Lung (tissue), 12 donors: Measurements from ENCODE around the gene GPT2. TPM values are rescaled to one million over a fixed set of nuclear protein-coding genes. Genes with fewer than 3 reads are reported as not detected.

ENCODE experiments used
- ATAC-seq: fragments of 200-7000 bp; cut with Tn5 transposase; one replicate; pipeline ENCODE4 v1.9.1; 2020; ENCODE audit warnings: moderate number of reproducible peaks; ENCODE audit not compliant: insufficient read depth, low FRiP score
- DNase-seq, 3 donors: peaks; one replicate each; pipeline ENCODE4 v3.0.0-alpha.2; 2013 to 2017
- H3K27ac ChIP-seq, 2 donors: one replicate each; pipeline ENCODE4 v1.5.1; 2013; ENCODE audit warnings: mild to moderate bottlenecking in 2 of 2, moderate library complexity in 2 of 2, control low read depth in 1 of 2, inconsistent platforms in 1 of 2, low read depth in 1 of 2, low read length in 1 of 2
- H3K27me3 ChIP-seq, 3 donors: one replicate each; pipeline ENCODE4 v1.5.1; 2013; ENCODE audit warnings: low read length in 2 of 3; ENCODE audit not compliant: control insufficient read depth in 3 of 3, insufficient read depth in 3 of 3
- H3K36me3 ChIP-seq, 4 donors: one replicate each; pipeline ENCODE4 v1.5.1; 2013; ENCODE audit warnings: low read length in 4 of 4, mild to moderate bottlenecking in 1 of 4, moderate library complexity in 1 of 4; ENCODE audit not compliant: control insufficient read depth in 4 of 4, insufficient read depth in 4 of 4
- H3K4me1 ChIP-seq, 5 donors: one replicate each; pipeline ENCODE4 v1.5.1; 2013; ENCODE audit warnings: low read length in 5 of 5, mild to moderate bottlenecking in 2 of 5, moderate library complexity in 1 of 5; ENCODE audit not compliant: control insufficient read depth in 5 of 5, insufficient read depth in 5 of 5
- H3K4me3 ChIP-seq: one replicate; pipeline ENCODE4 v1.5.1; 2013; ENCODE audit warnings: mild to moderate bottlenecking, control low read depth, moderate library complexity
- H3K9ac ChIP-seq, 2 donors: one replicate each; pipeline ENCODE4 v1.5.1; 2013; ENCODE audit warnings: low read length in 2 of 2, control low read depth in 1 of 2; ENCODE audit not compliant: insufficient read depth in 1 of 2
- H3K9me3 ChIP-seq, 4 donors: one replicate each; pipeline ENCODE4 v1.5.1; 2013; ENCODE audit warnings: low read length in 3 of 4, mild to moderate bottlenecking in 1 of 4, moderate library complexity in 1 of 4; ENCODE audit not compliant: control insufficient read depth in 4 of 4, insufficient read depth in 3 of 4
- WGBS, 2 donors: extraction: QIAGEN DNeasy Blood & Tissue Kit; methylation state at CpG; one replicate each; pipeline ENCODE4 v1.1.7; 2013; 5-methylcytosine and 5-hydroxymethylcytosine counted together
- polyA plus RNA-seq, 2 donors: library from polyadenylated mRNA; stranded (reverse); fragments of 200-250 nt; gene quantifications; one replicate each; pipeline ENCODE4 v1.2.1, GENCODE V29; 2013
- total RNA-seq, 2 donors: library from RNA; depleted of rRNA in 1 of 2; stranded (reverse); fragments of >200 nt in 1 of 2; gene quantifications; one replicate each; pipeline ENCODE4 v1.2.1, GENCODE V29; 2014 to 2021
- TF ChIP-seq, protein P1 (sequence below): IDR thresholded peaks from 2 replicates; pipeline ENCODE4 v1.5.1; 2012; ENCODE audit warnings: mild to moderate bottlenecking; ENCODE audit errors: control extremely low read depth, extremely low read depth
- donor health status: control.
- donor health status: control.
- donor health status: Bipolar disorder and iron deficiency.
- donor health status: healthy.
- donor health status: DM: yes; HTN: yes; CAD: no.

The GPT2 gene
- total and polyA plus RNA-seq, 4 donors, result 4.3 to 13.3 (median 6.5) TPM

DNA sequence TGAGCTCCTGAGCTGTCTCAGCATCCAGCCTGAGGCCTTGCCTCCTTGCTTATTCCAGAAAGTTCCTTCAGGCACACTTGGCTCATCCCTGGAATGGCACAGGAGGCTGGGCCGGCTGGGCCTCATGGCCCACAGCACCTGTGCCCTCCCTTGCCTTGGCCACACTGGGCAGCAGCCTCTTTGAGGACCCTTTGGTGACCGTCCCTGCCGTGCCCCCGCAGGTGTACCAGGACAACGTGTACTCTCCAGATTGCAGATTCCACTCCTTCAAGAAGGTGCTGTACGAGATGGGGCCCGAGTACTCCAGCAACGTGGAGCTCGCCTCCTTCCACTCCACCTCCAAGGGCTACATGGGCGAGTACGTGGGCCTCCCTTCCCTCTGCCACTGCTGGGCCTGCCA, 34.2 kb downstream of the GPT2 start:
- H3K36me3 ChIP-seq, result peaks cover 0 to 17% (median 4%) of the 10 kb centered on the region in 4 donors
- H3K9me3 ChIP-seq, result peaks cover 0 to under 1% (median 0%) of the 10 kb centered on the region in 4 donors
- H3K27me3 ChIP-seq, result no peaks in the 10 kb centered on the region
- DNase-seq (no peak), ATAC-seq (no peak)
- no peak overlapping the region for H3K9ac ChIP-seq
- H3K4me1 ChIP-seq, result peaks cover 0 to 12% (median 2%) of the 10 kb centered on the region in 5 donors
- H3K4me3 ChIP-seq, result no peak overlapping the region
- no peak overlapping the region for H3K27ac ChIP-seq
- WGBS, 2 donors, result 80 to 94% methylated on average over 11 of the region's 11 CpGs
- TF ChIP-seq, protein P1, sequence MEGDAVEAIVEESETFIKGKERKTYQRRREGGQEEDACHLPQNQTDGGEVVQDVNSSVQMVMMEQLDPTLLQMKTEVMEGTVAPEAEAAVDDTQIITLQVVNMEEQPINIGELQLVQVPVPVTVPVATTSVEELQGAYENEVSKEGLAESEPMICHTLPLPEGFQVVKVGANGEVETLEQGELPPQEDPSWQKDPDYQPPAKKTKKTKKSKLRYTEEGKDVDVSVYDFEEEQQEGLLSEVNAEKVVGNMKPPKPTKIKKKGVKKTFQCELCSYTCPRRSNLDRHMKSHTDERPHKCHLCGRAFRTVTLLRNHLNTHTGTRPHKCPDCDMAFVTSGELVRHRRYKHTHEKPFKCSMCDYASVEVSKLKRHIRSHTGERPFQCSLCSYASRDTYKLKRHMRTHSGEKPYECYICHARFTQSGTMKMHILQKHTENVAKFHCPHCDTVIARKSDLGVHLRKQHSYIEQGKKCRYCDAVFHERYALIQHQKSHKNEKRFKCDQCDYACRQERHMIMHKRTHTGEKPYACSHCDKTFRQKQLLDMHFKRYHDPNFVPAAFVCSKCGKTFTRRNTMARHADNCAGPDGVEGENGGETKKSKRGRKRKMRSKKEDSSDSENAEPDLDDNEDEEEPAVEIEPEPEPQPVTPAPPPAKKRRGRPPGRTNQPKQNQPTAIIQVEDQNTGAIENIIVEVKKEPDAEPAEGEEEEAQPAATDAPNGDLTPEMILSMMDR, result no peak

DNA sequence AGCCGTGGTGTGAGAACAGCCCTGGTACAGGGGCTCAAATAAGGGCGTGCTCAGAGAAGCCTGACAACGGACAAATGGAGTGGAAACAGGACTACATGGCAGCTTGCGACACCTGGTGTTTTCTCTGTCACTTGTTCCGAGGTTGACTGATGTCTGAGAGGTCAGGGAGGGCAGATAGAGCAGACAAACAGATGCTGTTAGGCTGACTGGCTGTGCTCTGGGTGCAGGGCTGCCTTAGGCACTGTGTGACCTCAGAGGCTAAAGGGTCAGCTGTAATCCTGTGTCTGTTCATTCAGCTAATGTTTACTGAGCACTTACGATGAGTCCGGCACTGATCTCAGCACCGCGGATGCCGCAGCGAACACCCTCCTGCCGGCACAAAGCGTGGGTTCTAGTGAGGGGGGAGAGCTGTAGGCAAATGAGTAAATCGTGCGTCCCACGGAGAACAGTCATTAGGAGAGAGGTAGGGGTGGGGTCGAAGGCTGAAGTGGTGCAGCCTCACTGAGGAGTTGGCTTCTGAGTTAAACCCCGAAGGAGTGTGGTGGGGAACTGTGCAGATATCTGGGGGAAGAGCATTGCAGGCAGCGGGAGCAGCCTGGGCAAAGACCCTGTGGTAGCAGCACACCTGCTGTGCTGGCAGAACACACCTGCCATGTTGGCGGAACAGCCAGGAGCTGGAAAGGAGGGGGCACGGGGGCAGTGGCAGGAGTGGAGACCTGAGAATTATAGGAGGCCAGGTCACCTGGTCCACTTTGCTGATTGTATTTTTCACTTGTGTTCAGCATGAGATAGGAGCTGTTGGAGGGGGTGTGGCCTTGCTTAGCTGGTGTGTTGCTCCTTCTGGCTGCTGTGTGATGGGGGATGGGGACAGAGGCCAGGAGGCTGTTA, 35.0 kb downstream of the GPT2 start:
- Histone ChIP-seq H3K4me1 (peaks cover 0 to 12% (median 2%) of the 10 kb centered on the region in 5 donors), H3K4me3 (no peak overlapping the region), H3K9me3 (peaks cover 0 to 2% (median 0%) of the 10 kb centered on the region in 4 donors), H3K9ac (no peak overlapping the region), H3K36me3 (peaks cover 0 to 21% (median 7%) of the 10 kb centered on the region in 4 donors), H3K27ac (no peak overlapping the region), H3K27me3 (no peaks in the 10 kb centered on the region)
- DNase-seq (peak in 1 of 3 donors; percentile 30), ATAC-seq (no peak)
- TF ChIP-seq, protein P1, result no peak
- 73 to 81% methylated on average over 21 of the region's 21 CpGs for WGBS, 2 donors

DNA sequence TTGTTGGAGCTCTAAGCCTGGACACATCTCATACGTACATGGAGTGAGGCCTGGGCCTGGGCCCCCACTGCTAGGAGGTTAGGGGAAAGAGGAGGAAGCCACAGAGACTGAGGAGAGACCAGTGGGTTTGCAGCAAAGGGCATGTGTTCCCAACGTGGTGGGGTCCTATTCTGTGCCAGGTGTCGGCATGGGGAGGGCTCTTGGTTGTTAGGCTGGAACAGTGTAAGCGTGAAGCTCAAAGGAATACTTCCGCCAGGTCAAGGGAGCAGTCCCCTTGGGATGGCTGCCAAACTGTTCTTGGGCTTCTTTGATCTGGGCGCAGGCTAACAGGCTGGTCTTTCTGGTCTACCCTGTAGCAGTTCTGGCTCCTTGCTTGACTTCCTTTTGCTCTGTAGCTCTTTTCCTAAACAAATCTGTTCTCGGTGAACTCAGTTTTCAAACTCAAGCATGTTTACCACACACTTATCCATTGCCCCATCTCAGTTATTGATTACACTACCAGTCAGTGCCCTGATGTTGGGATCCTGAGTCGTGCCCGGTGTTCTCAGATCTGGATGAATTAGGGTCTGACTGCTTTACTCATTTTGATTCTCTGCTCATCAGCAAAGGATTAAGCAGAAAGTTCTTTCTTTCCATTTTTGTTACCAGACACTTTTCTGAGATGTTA, 36.4 kb downstream of the GPT2 start:
- Histone ChIP-seq H3K9me3 (peaks cover 0 to 2% (median 0%) of the 10 kb centered on the region in 4 donors), H3K4me1 (peaks cover 0 to 12% (median 2%) of the 10 kb centered on the region in 5 donors), H3K27ac (no peak overlapping the region), H3K4me3 (no peak overlapping the region), H3K36me3 (peaks cover 0 to 18% (median 10%) of the 10 kb centered on the region in 4 donors), H3K27me3 (no peaks in the 10 kb centered on the region), H3K9ac (no peak overlapping the region)
- TF ChIP-seq, protein P1, result no peak
- ATAC-seq (no peak), DNase-seq (peak; percentile 63 to 85 (median 79))
- WGBS, 2 donors, result 54 to 76% methylated on average over 9 of the region's 9 CpGs
